VCaP (cell line): ENCODE results near the gene NPB.

Experiments used
- H3K27ac ChIP-seq: fragments of 450-650 bp; 2 replicates; pipeline ENCODE4 v1.5.1; 2017
- CTCF ChIP-seq: fragments of 450-650 bp; conservative IDR thresholded peaks from 2 replicates; pipeline ENCODE4 v1.5.1; 2017; ENCODE audit warnings: mild to moderate bottlenecking, moderate library complexity

NPB gene

DNA sequence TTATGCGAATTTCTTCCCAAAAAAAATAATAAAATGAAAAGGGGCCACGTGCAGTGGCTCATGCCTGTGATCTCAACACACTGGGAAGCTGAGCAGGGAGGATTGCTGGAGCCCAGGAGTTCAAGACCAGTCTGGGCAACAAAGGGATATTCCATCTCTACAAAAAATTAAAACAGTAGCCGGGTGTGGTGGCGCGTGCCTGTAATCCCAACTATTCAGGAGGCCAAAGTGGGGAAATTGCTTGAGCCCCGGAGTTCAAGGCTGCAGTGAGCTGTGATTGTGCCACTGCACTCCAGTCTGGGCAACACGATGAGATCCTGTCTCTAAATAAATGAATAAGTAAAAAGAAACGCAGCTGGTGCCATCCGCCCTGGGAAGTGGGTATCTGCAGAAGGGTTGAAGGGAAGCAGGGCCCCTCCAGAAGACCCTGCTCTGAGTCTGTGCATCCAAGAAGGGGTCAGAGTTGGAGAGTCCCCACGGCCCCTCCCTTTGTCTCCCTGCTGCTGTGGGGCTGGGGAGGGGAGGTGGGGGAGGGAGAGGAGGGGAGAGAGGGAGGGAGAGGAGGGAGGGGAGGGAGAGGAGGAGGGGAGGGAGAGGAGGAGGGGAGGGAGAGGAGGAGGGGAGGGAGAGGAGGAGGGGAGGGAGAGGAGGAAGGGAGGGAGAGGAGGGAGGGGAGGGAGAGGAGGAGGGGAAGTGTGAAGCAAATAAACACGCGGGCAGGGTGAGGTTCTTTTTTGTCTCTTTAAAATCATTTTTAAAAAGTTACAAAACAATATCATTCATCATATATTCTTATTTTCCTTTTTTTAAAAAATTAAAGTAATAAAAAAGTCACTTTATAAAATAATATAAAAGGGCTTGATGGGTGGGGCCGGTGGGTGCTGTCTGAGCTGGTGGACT, 50.0 kb downstream of the NPB start:
- no peak for TF ChIP-seq CTCF
- no peak overlapping the region for H3K27ac ChIP-seq
